Fibroblast of villous mesenchyme (primary cell): ENCODE results near the gene CALML3. TPM values are rescaled to one million over a fixed set of nuclear protein-coding genes. Genes with fewer than 3 reads are reported as not detected.
A peak's percentile ranks its signal among the peaks of the same experiment; 100 is the strongest.

Experiments
- DNase-seq: peaks from one replicate; pipeline ENCODE4 v3.0.0-alpha.2; 2010; ENCODE audit warnings: low read depth
- H3K4me3 ChIP-seq: 2 replicates; pipeline ENCODE4 v1.5.1; 2011; ENCODE audit warnings: low read depth, mild to moderate bottlenecking, low read length
- total RNA-seq: library from RNA; depleted of rRNA; stranded (reverse); fragments of >200 nt; gene quantifications from 2 replicates; pipeline ENCODE4 v1.2.3, GENCODE V29; 2012
- TF ChIP-seq, protein P1 (sequence below): IDR thresholded peaks from 2 replicates; pipeline ENCODE4 v1.5.1; 2012; ENCODE audit warnings: low read depth, mild to moderate bottlenecking, low read length; ENCODE audit not compliant: insufficient read depth

Gene CALML3
- total RNA-seq, 1 donor = not detected

DNA sequence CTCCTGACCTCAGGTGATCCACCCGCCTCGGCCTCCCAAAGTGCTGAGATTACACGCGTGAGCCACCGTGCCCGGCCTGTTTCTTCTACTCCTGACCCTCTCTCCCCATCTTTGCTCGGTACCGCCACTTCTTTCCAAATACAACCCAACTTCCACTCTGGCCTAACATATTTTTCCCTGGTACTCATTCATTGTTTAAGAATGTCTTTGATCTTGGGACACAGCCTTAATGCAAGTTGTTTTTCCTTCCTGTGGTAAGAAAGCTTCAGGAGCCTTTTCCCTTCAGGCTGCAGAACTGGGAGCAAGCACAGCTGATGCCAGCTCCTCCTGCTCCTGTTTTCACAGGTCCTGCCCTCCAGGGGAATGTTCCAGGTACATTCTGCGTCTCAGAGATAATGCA, 13.7 kb downstream of the CALML3 start:
- peak; percentile 61 for DNase-seq
- TF ChIP-seq, protein P1, sequence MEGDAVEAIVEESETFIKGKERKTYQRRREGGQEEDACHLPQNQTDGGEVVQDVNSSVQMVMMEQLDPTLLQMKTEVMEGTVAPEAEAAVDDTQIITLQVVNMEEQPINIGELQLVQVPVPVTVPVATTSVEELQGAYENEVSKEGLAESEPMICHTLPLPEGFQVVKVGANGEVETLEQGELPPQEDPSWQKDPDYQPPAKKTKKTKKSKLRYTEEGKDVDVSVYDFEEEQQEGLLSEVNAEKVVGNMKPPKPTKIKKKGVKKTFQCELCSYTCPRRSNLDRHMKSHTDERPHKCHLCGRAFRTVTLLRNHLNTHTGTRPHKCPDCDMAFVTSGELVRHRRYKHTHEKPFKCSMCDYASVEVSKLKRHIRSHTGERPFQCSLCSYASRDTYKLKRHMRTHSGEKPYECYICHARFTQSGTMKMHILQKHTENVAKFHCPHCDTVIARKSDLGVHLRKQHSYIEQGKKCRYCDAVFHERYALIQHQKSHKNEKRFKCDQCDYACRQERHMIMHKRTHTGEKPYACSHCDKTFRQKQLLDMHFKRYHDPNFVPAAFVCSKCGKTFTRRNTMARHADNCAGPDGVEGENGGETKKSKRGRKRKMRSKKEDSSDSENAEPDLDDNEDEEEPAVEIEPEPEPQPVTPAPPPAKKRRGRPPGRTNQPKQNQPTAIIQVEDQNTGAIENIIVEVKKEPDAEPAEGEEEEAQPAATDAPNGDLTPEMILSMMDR = no peak
- no peak overlapping the region for H3K4me3 ChIP-seq

DNA sequence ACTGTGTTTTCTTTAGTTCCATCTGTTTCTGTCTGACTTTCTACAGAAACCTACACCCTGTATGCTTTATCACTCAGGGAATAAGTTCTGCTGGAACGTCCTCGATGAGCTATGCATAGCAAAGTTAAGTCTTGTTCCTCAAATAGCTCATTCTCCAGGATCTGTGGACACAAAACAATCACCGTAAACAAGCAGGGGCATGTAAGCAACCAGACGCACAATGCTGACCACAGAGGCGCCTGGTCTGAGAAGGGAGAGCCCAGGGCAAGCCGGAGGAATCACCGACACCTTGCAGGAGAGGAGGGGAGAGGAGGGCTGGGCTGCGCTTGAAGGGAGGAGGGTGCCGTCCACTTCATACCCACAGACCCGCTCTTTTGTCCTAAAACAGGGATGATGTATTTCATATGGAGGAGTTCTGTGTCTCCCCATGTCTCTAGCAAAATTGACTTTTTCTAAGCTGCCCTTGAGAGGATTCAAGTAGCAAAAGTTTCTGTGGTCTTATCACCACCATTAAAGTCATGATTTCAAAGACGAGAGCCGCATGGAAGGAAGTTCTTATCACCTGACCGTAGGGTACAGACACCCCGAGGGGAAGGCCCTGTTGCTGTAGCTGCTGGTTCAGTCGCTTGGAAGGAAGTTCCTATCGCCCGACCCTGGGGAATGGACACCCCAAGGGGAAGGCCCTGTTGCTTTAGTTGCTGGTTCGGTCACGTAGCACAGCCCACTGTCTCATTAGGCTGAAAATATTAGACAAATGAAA, 14.3 kb downstream of the CALML3 start:
- TF ChIP-seq, protein P1 = no peak
- peak; percentile 60 for DNase-seq
- no peak overlapping the region for H3K4me3 ChIP-seq

DNA sequence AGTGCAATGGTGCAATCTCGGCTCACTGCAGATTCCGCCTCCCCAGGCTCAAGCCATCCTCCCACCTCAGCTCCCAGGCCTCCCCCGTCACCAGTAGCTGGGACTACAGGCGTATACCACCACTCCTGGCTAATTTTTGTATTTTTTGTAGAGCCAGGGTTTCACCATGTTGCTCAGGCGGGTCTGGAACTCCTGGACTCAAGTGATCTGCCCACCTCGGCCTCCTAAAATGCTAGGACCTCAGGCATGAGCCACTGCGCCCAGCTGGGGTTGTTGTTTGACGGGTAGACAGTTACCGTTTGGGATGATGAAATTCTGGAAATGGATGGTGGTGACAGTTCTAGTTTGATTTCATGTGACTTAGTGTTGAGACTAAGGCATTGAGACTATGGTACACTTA, 15.3 kb downstream of the CALML3 start:
- DNase-seq = no peak
- no peak overlapping the region for H3K4me3 ChIP-seq
- TF ChIP-seq, protein P1 = no peak

DNA sequence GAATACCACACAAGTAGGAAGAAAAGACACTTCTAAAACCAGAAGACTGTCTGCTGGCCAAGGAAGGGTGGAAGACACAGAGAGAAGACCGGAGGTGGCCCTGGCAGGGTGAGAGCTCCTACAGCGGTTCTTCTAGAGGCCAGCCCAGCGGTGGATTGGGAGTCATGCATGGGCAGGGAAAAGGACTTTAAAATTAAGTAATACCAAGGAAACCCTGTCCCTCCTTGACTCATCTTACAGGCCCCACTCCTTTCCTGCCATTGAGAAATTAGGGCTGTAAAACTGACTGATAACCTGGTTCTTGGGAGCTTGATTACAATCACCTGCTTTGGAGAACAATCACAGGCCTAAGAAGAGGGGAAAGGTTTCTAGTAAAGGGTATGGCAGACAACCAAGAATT, 16.1 kb downstream of the CALML3 start:
- H3K4me3 ChIP-seq = no peak overlapping the region
- no peak for DNase-seq
- TF ChIP-seq, protein P1 = no peak

DNA sequence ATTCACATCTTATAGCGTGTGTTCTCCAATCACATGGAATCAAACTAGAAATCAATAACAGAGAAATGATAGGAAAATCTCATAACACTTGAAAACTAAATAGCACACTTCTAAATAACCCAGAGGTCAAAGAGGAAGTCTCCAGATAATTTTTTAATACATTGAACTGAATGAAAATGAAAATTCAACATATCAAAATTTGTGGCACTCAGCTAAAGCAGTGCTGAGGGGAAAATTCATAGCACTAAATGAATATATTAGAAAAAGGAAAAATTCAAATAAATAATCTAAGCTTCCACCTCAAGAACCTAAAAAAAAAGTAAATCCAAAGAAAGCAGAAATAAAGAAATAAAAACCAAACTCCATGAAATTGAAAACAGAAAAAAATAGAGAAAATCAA, 17.3 kb downstream of the CALML3 start:
- no peak for DNase-seq
- TF ChIP-seq, protein P1 = no peak

DNA sequence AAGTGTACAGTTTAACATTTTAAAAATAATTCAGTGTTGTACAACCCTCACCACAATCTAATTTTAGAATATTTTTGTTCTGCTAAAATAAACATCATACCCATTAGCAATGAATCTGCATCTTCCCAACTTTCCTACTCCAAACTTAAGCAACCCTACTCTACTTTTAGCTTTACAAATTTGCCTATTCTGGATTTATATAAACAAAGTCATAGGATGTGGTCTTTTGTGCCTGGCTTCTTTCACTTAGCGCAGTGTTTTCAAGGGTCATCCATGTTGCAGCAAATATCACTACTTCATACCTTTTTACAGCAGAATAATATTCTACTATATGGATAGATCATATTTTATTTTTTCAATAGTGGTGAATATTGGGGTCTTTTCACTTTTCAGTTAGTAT, 18.9 kb downstream of the CALML3 start:
- DNase-seq = no peak
- H3K4me3 ChIP-seq = no peak overlapping the region
- TF ChIP-seq, protein P1 = no peak

More for the DNA sequence above, 17.3 kb downstream of the CALML3 start:
- H3K4me3 ChIP-seq = no peak overlapping the region
